GM10847 (cell line): ENCODE measurements around the gene NEK11.

ENCODE experiments used
- POLR2A ChIP-seq: IDR thresholded peaks from 2 replicates; pipeline ENCODE4 v1.6.1; 2011; ENCODE audit not compliant: insufficient read length; ENCODE audit errors: extremely low read depth

The NEK11 gene

GRCh38 chr3:131079086-131079485 is 52.4 kb downstream of the NEK11 start:
- no peak for TF ChIP-seq POLR2A

GRCh38 chr3:131081224-131081623 is 54.5 kb downstream of the NEK11 start:
- TF ChIP-seq POLR2A = no peak

- no peak for TF ChIP-seq POLR2A
These were observed 55.6 kb downstream of the NEK11 start for GRCh38 chr3:131082246-131082645.

- TF ChIP-seq POLR2A = no peak
These were observed 56.5 kb downstream of the NEK11 start for GRCh38 chr3:131082871-131083863.

DNA sequence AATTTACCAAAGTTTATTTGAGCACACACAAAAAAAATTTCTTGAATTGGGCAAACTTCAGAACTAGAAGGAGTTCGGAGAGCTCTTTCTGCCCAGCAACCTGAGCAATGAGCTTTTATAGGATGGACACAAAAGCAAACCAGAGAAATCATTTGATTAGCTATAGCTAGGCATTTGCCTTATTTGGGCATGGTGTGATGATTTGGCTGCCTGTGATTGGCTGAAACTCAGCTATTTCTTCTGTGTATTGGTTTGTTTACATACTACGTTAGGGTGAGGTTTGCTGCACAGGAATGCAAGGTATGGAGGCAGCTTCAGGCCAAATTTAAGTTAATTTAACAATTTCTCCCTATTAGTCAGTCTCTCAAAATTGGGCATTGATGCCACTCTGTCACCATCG is 65.1 kb downstream of the NEK11 start:
- TF ChIP-seq POLR2A = no peak

DNA sequence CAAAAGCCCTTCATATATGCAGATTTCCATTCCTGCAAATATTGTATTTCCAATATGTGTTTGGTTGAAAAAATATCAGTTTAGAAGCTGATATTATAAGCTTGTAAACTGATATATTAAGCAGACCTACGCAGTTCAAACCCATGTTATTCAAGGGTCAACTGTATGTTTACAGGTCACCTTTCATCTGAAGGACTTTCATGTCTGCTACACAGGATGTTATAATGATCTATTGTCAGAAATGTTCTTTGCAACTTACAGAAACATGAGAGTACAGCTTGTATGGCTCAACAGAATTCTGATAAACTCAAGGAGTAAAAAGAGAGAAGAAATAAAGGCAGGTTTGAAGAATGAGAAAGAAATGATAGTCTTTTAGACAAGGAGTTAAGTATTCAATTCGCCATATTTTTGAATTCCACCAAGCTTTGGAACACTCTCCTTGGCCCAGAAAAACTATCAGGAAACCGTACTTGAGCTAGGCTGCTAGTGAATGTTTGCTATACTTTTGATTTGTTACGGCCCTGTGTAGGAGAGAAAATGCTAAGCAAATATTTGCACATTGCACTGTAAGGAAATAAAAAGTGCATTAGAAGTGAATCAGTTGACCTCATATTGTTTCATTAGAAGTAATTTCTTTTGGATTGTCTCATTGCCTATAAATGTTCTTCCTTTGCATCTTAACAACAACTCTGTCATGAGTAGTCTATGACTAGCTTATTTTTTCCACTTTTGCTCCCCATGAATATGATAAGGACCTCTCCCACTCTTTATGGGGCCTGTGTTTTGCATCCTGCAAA is 81.2 kb downstream of the NEK11 start:
- no peak for TF ChIP-seq POLR2A

DNA sequence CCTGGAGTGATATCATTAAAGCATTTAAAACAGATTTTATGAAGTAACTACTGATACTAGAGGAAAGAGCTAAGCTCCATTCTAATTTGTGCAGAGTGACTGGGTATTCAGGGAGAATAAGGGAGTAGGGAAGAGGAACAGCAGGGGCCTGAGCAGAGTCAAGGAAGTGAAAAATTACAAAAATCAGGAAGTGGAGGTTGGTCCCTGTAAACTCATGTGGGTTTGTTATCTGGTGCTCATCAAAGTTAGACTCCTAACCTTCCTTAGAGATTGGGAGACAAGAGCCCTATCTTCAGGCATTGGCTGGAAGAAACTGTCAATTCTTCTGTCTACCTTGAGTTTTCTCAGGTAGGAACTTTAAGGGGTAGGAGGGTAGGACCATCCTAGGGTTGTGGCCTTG is 82.5 kb downstream of the NEK11 start:
- TF ChIP-seq POLR2A = no peak

GRCh38 chr3:131110087-131110486 is 83.4 kb downstream of the NEK11 start:
- TF ChIP-seq POLR2A = no peak

- TF ChIP-seq POLR2A = no peak
These were observed 87.6 kb downstream of the NEK11 start for GRCh38 chr3:131114256-131114655.

DNA sequence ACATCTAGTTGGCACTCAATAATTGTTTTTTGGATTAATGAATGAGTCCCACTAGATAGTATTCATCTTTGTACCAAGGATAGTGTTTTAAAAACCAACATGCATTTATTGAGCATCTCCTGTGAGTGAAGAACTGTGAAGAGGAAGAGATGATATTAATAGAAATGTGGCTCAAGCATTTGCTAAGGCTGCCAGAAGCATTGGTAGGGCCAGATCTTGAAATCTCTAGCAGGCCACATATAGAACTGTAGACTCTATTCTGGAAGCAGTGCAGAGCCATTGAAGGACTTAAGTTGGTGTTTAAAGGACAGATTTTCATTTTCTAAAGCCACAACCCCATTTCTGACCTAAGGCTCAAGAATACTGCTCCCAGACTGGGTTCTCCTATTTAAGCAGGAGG is 99.0 kb downstream of the NEK11 start:
- TF ChIP-seq POLR2A = no peak

GRCh38 chr3:131140891-131141290 is 114.2 kb downstream of the NEK11 start:
- TF ChIP-seq POLR2A = no peak

DNA sequence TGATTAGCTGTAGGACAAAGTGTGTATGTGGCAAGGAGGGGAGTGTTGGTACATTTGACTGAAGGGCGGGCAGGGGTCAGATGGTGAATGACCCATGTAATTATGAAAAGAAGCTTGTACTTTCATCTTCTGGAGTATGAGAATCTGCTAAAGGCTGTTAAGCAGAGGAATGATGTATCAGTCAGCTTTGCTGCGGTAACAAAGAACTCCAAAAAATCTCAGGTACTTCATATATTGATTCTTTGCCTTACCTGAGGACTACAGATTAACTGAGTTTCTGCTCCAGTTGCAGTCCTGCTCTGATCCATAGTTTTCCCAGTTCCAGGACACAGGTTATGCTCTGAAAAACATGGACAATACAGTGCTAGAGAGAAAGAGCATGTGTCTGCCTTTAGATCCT is 115.1 kb downstream of the NEK11 start:
- no peak for TF ChIP-seq POLR2A

- TF ChIP-seq POLR2A = no peak
These were observed 115.9 kb downstream of the NEK11 start for GRCh38 chr3:131142580-131142979.

- no peak for TF ChIP-seq POLR2A
These were observed 117.1 kb downstream of the NEK11 start for GRCh38 chr3:131143802-131144201.

- no peak for TF ChIP-seq POLR2A
These were observed 120.9 kb downstream of the NEK11 start for GRCh38 chr3:131147534-131147933.

DNA sequence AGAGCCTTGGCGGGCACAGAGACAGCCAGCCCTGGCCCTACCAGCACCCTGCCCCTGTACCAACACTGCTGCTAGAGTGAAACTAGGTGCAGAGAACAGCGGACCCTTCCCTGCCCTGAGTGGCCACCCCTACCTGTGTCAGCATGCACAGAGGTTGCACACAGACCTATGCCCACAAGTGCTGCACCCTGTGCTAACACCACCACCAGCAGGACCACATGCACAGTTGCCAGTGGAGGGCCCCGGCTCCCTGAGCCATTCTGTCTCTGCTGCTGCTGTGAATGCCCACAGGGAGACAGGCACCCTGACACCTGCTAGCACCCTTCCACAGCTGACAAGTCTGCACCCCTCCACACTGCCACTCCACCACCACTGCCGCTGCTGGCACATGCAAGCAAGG is 131.8 kb downstream of the NEK11 start:
- TF ChIP-seq POLR2A = no peak
